Fibroblast of the aortic adventitia (primary cell): ENCODE data around the gene EFEMP2. TPM values are rescaled to one million over a fixed set of nuclear protein-coding genes. Genes with fewer than 3 reads are reported as not detected.

Experiments
- DNase-seq: peaks from one replicate; pipeline ENCODE4 v3.0.0-alpha.2; 2010; ENCODE audit warnings: low read depth
- H3K4me3 ChIP-seq: 2 replicates; pipeline ENCODE4 v1.5.1; 2011; ENCODE audit warnings: low read depth, mild to moderate bottlenecking, control low read depth, low read length, moderate library complexity
- CTCF ChIP-seq: IDR thresholded peaks from 2 replicates; pipeline ENCODE4 v1.5.1; 2011; ENCODE audit warnings: mild to moderate bottlenecking, low read length, control low read depth, inconsistent platforms; ENCODE audit not compliant: insufficient read depth
- total RNA-seq: library from RNA; depleted of rRNA; stranded (reverse); fragments of >200 nt; gene quantifications from 2 replicates; pipeline ENCODE4 v1.2.3, GENCODE V29; 2012; ENCODE audit warnings: low replicate concordance

Gene EFEMP2
- total RNA-seq, 1 donor: 105 TPM

GRCh38 chr11:65888163-65888814 is 15.7 kb upstream of the EFEMP2 start, which contains the start of gene FIBP:
FIBP (minus strand) TSS chr11:65888471; CDS start chr11:65888418, 53 bp downstream.
- DNase-seq: peak; percentile 95
- H3K4me3 ChIP-seq: peak within 1 kb of the TSS; percentile 87
- peak; percentile 76 for TF ChIP-seq CTCF

GRCh38 chr11:65887723-65888162 is 15.1 kb upstream of the EFEMP2 start:
- no peak for TF ChIP-seq CTCF
- DNase-seq: no peak

GRCh38 chr11:65886826-65887722 is 14.5 kb upstream of the EFEMP2 start:
- peak overlapping the region; percentile 87 for H3K4me3 ChIP-seq
- TF ChIP-seq CTCF: no peak
- no peak for DNase-seq

More at GRCh38 chr11:65887723-65888162, 15.1 kb upstream of the EFEMP2 start:
- H3K4me3 ChIP-seq: peak overlapping the region; percentile 87

- no peak for TF ChIP-seq CTCF
- H3K4me3 ChIP-seq: no peak overlapping the region
- no peak for DNase-seq
Observed at GRCh38 chr11:65885808-65886536, 13.4 kb upstream of the EFEMP2 start.

- TF ChIP-seq CTCF: no peak
- no peak for DNase-seq
- H3K4me3 ChIP-seq: no peak overlapping the region
Observed at GRCh38 chr11:65885231-65885630, 12.6 kb upstream of the EFEMP2 start.

- no peak overlapping the region for H3K4me3 ChIP-seq
- peak; percentile 73 for DNase-seq
- peak; percentile 99 for TF ChIP-seq CTCF
Observed at GRCh38 chr11:65884716-65885092, 12.1 kb upstream of the EFEMP2 start.
